Measurements from ENCODE around the gene ABCC6. TPM values are rescaled to one million over a fixed set of nuclear protein-coding genes. Genes with fewer than 3 reads are reported as not detected.

The ABCC6 gene
- total and polyA plus RNA-seq, 2 of the 4 experiments (the other 2 are of a cell fraction): 0.36 to 1.3 TPM

DNA sequence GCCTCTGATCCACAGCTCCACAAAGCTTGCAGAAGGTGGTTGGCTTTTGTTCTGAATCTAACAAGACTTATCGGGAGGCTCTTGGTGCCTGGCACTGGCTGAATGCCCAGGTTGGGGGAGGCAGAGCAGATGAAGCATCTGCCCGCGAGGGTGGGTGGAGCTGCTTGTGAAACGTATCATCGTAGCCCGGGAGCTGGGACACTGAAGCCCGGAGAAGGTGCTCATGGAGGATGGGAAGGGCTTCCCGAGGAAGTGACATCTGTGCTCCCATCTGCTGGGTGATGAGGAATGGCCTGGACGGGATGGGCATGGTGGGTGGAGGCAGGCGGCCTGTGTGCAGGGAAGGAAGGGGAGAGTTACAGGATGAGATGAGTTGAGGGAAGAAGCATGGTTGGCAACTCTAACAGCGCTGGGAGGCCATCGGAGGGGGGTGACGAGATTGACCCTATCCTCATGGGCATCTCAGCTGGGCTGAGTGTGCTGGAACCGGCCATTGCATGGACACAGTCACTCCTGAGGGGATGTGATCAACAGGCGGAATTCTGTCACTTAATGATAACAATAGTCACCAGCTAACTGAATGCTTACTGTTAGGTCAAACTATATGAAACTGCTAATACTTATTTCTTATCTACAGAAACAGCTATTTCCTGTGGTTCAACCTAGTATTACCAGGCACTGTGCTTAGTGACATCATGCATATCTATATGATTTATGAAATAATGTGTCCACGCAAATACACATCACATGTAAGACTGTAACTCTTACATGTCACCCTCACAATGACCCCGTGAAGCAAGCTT lies 102.7 kb downstream of the ABCC6 start (continued):
- TF ChIP-seq MXI1 (IDR thresholded peaks at IDR 0.05; ENCODE audit: borderline replicate concordance, low read depth, low read length): no peak

GRCh38 chr16:16120044-16120381 lies 103.3 kb downstream of the ABCC6 start:
- no peak overlapping the region for H2AFZ ChIP-seq (replicated peaks; ENCODE audit: low read length, poor library complexity)
- H2BK5ac ChIP-seq (ENCODE audit: low read depth, low read length, poor library complexity, severe bottlenecking): no peak overlapping the region
- no peaks in the 10 kb centered on the region for H3K27me3 ChIP-seq (ENCODE audit: control insufficient read depth, insufficient read depth, low read length)
- no peak overlapping the region for H4K5ac ChIP-seq (ENCODE audit: low read depth, low read length)
- no peak overlapping the region for H3K14ac ChIP-seq (replicated peaks; ENCODE audit: low read depth, low read length)
- H3K9ac ChIP-seq (ENCODE audit: low read depth, low read length): no peak overlapping the region
- no peak overlapping the region for H3K27ac ChIP-seq (ENCODE audit: insufficient read depth, low read length)
- H2BK20ac ChIP-seq (ENCODE audit: low read depth, low read length): no peak overlapping the region
- no peak for DNase-seq
- dilution Hi-C loops (cut with HindIII; ENCODE audit: low sequenced_read_pairs, unreplicated experiment): no loop called here
- H3K4me1 ChIP-seq (ENCODE audit: control insufficient read depth, insufficient read depth, low read length): no peaks in the 10 kb centered on the region
- H2AK5ac ChIP-seq (ENCODE audit: low read depth, low read length): no peak overlapping the region
- POLR2A ChIA-PET (ENCODE audit: unreplicated experiment): no interaction called here
- in situ Hi-C loops (cut with MboI; ENCODE audit: low sequenced_read_pairs): no loop called here
- H2BK15ac ChIP-seq (ENCODE audit: low read depth, low read length): no peak overlapping the region
- no peak overlapping the region; the same call in 1 of the 2 replicates for H3K4ac ChIP-seq (ENCODE audit: low read depth, low read length)
- no peak overlapping the region for H2AK9ac ChIP-seq (replicated peaks; ENCODE audit: low read depth, low read length, poor library complexity)
- intact Hi-C loops (cut with micrococcal nuclease): no loop called here
- no peak overlapping the region for H3K4me3 ChIP-seq (ENCODE audit: insufficient read depth, low read depth, low read length)
- peaks cover 81% of the 10 kb centered on the region for H3K36me3 ChIP-seq (ENCODE audit: control insufficient read depth, insufficient read depth, low read length)
- H4K91ac ChIP-seq (ENCODE audit: insufficient read depth, low read depth, low read length): no peak overlapping the region
- no peak overlapping the region for H4K8ac ChIP-seq (ENCODE audit: low read depth in 2 of 2, low read length in 2 of 2)
- H3K56ac ChIP-seq (ENCODE audit: extremely low read depth, insufficient read depth, low read length): no peak overlapping the region
- peaks cover 35 to 57% of the 10 kb centered on the region in 2 experiments for H3K79me1 ChIP-seq (ENCODE audit: low read depth in 1 of 2, low read length in 2 of 2)
- H3K18ac ChIP-seq (ENCODE audit: low read depth, low read length): no peak overlapping the region
- 100% methylated on average over 4 of the region's 8 CpGs; no CpG with 5 or more reads in 1 of the 2 experiments for WGBS, 2 experiments (ENCODE audit: extremely low coverage in 2 of 2, insufficient read length in 1 of 2)
- no peak overlapping the region for H3K4me2 ChIP-seq (ENCODE audit: low read depth, low read length)
- BruUV-seq (replicated peaks): no TSS peak
- ATAC-seq (ENCODE audit: low read depth): no peak
- H4K20me1 ChIP-seq (ENCODE audit: insufficient read depth, low read length): peaks cover 17% of the 10 kb centered on the region
- H3K9me3 ChIP-seq (ENCODE audit: control insufficient read depth, insufficient read depth, low read length): peaks cover 16% of the 10 kb centered on the region
- peaks cover 8% of the 10 kb centered on the region; the same call in 1 of the 2 replicates for H3K9me1 ChIP-seq (ENCODE audit: insufficient read depth, low read length)
- H2BK120ac ChIP-seq (ENCODE audit: low read depth, low read length): no peak overlapping the region
- CTCF ChIA-PET: interaction anchor here (0.5 to 1.6 kb wide), 2 partner anchors 8 to 696 kb away, joined by 3 to 5 read pairs; no protein-coding TSS in a partner anchor
- H3K23ac ChIP-seq (ENCODE audit: low read depth, low read length): no peak overlapping the region
- TF ChIP-seq RFX5 (IDR thresholded peaks at IDR 0.05; ENCODE audit: low read depth, low read length): no peak
- TF ChIP-seq MAZ (IDR thresholded peaks at IDR 0.05; ENCODE audit: borderline replicate concordance, low read depth, low read length): no peak
- TF ChIP-seq SMC3 (IDR thresholded peaks at IDR 0.05; ENCODE audit: low read depth, low read length): no peak
- TF ChIP-seq POLR2A (IDR thresholded peaks at IDR 0.05; ENCODE audit: low read depth, low read length): no peak
- no peak for TF ChIP-seq MAFK (IDR thresholded peaks at IDR 0.05; ENCODE audit: low read depth, low read length)
- TF ChIP-seq RCOR1 (IDR thresholded peaks at IDR 0.05; ENCODE audit: insufficient replicate concordance, low read length): no peak
- TF ChIP-seq, protein P1, sequence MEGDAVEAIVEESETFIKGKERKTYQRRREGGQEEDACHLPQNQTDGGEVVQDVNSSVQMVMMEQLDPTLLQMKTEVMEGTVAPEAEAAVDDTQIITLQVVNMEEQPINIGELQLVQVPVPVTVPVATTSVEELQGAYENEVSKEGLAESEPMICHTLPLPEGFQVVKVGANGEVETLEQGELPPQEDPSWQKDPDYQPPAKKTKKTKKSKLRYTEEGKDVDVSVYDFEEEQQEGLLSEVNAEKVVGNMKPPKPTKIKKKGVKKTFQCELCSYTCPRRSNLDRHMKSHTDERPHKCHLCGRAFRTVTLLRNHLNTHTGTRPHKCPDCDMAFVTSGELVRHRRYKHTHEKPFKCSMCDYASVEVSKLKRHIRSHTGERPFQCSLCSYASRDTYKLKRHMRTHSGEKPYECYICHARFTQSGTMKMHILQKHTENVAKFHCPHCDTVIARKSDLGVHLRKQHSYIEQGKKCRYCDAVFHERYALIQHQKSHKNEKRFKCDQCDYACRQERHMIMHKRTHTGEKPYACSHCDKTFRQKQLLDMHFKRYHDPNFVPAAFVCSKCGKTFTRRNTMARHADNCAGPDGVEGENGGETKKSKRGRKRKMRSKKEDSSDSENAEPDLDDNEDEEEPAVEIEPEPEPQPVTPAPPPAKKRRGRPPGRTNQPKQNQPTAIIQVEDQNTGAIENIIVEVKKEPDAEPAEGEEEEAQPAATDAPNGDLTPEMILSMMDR (conservative IDR thresholded peaks at IDR 0.05; ENCODE audit: low read depth, low read length): no peak
- no peak for TF ChIP-seq CEBPB (IDR thresholded peaks at IDR 0.05; ENCODE audit: low read depth, low read length)
- TF ChIP-seq BHLHE40 (IDR thresholded peaks at IDR 0.05; ENCODE audit: low read depth, low read length): no peak
- no peak for TF ChIP-seq ELK1 (IDR thresholded peaks at IDR 0.05; ENCODE audit: borderline replicate concordance, low read depth, low read length)
- TF ChIP-seq MXI1 (IDR thresholded peaks at IDR 0.05; ENCODE audit: borderline replicate concordance, low read depth, low read length): no peak
- TF ChIP-seq RAD21 (IDR thresholded peaks at IDR 0.05; ENCODE audit: low read length): no peak
- TF ChIP-seq, protein P2, sequence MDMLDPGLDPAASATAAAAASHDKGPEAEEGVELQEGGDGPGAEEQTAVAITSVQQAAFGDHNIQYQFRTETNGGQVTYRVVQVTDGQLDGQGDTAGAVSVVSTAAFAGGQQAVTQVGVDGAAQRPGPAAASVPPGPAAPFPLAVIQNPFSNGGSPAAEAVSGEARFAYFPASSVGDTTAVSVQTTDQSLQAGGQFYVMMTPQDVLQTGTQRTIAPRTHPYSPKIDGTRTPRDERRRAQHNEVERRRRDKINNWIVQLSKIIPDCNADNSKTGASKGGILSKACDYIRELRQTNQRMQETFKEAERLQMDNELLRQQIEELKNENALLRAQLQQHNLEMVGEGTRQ (IDR thresholded peaks at IDR 0.05; ENCODE audit: low read depth, low read length): no peak

Data from IMR-90 (cell line).